Stimulated activated CD4-positive, alpha-beta T cell treated with anti-CD3 and anti-CD28 coated beads, Interleukin-2, amount 100 ng/mL, for 24 hours (primary cell): ENCODE data around the gene PRSS38.

Experiments used
- DNase-seq, 2 donors: peaks; one replicate each; pipeline ENCODE4 v3.0.0-alpha.2; 2020

The PRSS38 gene

DNA sequence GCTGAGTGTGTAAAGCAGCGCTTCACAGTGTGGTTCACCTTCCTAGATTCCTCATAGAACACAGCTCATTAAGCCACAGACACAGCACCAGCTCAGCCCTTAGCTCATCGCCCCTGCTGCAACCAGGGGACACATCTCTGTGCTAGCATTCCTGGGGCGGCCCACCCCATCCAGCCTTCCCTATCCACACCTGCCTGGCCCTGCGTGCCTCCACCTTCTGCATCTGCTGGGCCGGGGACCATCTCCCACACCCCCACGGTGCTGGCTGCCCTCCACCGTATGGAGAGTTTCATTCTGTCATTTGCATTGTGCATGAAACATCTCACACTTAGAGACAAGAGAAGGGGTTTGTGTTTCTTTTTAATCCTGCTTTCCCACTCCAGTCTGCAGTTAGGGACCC, 35.8 kb upstream of the PRSS38 start:
- no peak for DNase-seq

GRCh38 chr1:227780101-227781044, 35.1 kb upstream of the PRSS38 start:
- peak in 1 of 2 donors; percentile 9 for DNase-seq

DNA sequence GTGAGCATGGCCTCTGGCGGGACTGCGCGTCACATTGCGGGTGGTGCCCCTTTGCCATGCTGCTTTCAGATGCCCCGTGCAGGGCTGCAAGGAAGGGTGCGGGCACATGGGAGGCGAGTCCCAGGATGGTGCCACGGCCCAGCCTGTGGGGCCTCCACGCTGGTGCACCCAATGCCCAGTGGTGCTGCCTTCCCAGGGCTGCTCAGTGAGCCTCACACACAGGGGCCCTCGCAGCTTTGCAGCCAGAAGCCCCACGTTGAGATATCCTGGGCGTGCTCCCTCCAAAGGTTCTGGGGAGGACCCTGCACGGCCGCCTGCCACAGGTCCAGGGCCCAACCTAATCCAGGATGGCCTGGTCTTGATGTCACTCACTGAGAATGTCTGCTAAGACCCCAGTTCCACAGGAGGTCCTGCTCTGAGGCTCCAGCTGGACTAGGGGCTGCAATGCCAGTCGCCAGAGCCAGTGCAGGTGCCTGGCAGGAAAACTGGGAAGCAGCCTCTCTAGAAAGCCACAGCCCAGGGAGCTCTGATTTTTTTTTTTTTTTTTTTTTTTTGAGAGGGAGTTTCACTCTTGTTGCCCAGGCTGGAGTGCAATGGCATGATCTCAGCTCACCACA, 34.1 kb upstream of the PRSS38 start:
- DNase-seq = peak in 1 of 2 donors; percentile 9

DNA sequence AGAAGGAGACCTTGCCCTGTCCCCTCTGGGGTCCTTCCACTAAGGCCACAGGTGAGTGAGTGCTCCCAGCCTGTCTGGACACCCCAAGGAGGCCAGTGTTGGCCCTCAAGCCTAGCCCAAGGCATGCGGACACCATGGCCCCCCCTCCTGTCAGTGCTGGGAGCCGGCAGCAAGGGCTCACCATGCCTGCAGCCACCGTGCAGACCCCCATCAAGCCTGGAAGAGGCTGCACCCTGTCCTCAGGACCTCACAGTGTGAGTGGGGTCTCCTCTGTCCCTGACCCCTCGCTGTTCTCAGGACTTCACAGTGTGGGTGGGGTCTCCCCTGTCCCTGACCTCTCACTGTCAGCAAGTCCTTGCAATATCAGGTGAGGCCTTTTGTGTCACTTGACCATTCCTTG, 33.2 kb upstream of the PRSS38 start:
- peak in 1 of 2 donors; percentile 6 for DNase-seq

DNA sequence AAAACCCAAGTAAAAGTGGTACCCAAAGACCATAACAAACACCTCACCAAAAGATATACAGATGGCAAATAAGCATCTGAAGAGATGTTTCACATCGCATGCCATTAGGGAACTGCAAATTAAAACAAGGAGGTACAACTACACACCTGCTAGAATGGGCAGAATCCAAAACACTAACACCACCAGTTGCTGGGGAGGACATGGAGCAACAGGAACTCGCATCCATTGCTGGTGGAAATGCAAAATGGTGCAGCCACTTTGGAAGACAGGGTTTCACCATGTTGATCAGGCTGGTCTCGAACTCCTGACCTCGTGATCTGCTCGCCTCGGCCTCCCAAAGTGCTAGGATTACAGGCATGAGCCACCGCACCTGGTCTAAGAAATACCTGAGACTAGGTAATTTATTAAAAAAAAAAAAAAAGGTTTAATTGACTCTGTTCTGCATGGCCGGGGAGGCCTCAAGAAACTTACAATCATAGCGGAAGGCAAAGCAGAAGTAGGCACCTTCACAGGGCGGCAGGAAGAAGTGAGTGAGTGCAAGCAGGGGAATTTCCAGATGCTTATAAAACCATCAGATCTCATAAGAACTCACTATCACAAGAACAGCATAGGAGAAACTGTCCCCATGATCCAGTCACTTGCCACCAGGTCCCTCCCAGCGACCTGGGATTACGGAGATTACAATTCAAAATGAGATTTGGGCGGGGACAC, 30.2 kb upstream of the PRSS38 start:
- DNase-seq = no peak

DNA sequence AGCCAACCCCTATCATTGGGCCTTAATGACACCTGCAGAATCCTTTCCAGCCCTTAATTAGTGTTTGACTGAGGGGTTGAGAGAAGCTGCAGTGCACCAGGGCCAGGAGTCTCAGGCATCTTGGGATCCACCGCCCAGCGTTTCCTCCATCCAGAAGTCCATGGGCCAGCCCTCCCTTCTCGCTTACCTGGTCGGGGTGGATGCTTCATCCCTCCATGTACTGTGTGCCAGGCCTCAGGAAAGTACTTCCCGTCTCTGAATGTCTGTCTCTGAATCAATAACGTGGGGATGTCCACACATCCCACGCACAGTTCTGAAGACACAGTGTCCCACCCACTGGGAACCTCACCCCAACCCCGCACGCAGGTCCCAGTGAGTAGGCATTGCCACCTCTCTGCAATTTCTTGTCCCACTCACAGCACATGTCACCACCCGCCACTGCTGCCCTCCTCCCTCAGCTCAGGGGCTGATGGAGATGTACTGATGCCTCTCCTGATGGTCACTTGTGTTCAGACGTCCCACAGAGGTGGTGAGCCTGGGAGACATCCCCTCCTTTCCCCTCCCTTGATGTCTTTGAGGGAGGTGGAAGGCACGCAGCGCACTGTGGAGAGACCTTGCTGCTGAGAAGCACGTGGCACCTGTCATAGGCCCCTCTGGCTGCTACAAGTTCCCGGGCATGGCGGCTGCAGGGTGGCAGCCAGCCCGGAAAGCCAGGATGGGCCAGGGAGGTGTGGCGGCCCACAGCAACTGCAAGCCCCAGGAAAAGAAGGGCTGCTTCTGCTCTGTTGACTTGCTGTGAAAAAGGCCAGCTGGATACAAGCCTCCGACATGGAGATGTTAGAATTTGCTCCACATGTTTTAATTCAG, 29.4 kb upstream of the PRSS38 start:
- DNase-seq = no peak

GRCh38 chr1:227786673-227787512, 28.6 kb upstream of the PRSS38 start:
- no peak for DNase-seq

GRCh38 chr1:227787513-227788270, 27.8 kb upstream of the PRSS38 start:
- DNase-seq = peak; percentile 89 to 93

GRCh38 chr1:227788271-227789083, 27.0 kb upstream of the PRSS38 start:
- DNase-seq = peak; percentile 69 to 78

DNA sequence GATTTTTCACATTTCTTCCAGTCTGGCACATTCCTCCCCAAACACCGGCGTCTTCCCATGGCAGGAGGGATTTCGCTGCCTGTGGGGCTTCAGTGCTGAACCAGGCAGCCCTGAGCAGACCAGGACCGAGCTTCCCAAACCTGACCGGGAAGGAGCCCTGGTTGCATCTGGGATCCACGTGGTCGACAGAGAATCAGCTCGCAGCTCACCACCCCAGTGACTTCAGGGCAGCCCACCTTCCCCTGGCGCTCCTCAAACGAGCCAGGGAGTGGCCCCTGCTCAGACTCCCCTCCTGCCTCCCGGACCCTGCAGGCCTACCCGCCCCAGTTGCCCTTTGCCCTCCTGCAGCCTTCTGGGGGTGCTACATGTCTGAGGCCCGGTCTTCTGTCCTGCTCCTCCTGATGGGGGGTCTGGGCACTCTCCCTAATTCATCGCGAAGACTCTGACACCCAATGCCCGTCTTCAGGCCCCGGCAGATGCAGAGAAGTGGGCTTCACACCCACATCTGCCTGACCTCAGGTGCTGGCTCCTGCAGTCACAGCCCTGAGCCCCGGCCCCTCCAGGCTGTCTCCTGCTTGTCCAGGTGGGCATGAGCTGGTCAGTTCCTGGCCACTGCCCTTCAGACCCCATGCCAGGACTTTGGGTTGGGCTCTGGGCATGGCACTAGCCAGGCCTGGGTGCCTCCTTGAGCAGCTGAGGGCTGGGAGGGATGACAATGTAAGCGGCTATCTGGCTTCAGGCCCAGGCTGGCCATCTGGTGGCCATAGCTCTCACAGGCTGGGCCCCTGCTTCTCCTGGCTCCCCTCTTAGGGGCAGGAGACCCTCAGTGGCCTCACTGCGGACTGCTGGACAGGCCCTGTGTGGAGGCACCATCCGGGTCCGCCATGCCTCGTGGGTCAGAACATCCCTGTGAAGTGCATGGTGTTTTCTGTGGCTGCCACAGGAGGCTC, 26.1 kb upstream of the PRSS38 start:
- no peak for DNase-seq

DNA sequence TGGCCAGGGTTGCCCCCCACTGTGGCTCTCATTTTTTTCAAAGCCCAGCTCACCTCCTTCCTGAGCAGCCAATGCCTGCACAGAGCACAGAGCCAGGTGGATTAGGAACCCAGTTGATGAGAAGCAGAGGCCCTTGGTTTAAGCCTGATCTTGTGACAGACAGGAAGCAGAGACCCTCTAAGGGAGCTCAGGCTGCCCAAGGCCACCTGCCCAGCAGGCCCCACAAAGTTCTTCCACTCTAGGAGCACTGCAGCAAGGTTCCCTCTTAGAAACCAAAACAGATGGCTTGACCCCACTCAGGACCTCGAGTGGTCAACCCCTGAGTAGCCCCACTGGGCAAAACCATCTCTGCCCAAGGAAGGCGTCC, 25.5 kb upstream of the PRSS38 start:
- DNase-seq = no peak

DNA sequence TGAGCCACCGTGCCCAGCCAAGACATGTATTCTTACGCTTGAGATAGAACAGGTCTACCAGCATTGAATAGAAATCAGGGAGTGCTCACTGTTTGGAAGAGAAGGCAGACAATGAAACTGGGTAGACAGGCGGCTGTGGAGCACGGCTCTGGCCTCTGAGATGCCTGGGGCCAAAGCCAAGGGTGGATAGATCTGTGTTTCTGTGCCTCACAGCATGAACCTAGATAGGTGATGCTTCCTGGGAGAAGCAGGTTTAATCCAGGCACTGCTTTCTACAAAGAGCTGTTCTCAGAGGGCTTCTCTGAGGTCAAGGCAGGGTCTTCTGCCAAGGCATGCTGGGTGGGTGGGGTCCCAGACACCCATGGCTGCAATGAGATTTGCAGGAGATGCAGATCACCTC, 24.6 kb upstream of the PRSS38 start:
- no peak for DNase-seq

GRCh38 chr1:227791425-227792143, 23.9 kb upstream of the PRSS38 start:
- DNase-seq = no peak

- no peak for DNase-seq
Measured at GRCh38 chr1:227792216-227793078, 23.0 kb upstream of the PRSS38 start.

DNA sequence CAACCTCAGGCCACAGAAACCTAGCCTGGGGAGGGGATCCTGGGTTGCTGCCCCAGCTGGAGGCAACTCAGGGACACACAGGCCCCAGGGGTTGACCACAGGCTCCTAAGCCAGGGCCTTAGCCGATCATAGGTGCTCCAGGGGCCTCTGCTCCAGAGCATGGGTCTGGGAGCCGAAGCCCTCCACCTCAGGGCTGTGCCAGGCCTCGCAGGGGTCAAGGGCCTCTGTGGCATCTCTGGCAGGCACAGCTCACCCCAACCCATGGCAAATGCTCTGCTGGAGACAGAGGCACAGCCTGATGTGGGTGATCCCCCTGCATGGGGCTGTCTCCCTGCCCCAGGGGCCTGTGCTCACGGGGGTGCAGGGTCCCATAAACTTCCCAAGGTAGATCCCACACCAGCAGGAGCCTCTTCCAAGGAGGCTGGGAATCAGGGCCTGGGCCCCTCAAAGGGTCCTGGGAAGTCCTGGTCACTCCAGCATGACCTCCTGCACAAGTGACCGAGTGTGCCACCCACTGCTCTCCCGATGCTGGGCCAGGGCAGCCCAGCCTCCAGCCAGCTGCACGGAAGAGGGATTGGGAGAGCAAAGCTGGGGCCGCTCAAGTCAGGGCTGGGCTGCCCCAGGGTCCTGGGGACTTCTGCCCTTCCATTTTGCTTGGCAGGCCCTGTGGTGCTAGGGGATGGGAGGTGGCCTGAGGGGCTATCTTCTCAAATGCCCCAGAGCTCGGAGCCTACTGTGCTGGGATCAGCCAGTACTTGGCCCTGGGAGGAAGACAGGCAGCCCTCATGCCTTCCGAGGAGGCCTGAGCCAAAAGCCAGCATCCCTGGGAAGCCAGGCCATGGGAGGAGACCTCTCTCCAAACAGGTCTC, 22.2 kb upstream of the PRSS38 start:
- DNase-seq = no peak
